Stomach (tissue), 9 donors: ENCODE measurements around the gene HELZ. TPM values are rescaled to one million over a fixed set of nuclear protein-coding genes. Genes with fewer than 3 reads are reported as not detected.

Experiments used
- DNase-seq, 2 donors: peaks; one replicate each; pipeline versions ENCODE4 v3.0.0 to v3.0.0-alpha.2; 2013 to 2019
- H3K27ac ChIP-seq, 5 donors: fragments of 200-600 bp in 4 of 5; sonication (generic) in 4 of 5; one replicate each; pipeline ENCODE4 v1.5.1; 2013 to 2019; ENCODE audit warnings: mild to moderate bottlenecking in 1 of 5, moderate library complexity in 1 of 5
- H3K27me3 ChIP-seq, 3 donors: fragments of 200-600 bp; sonication (generic); one replicate each; pipeline ENCODE4 v1.5.1; 2017 to 2019; ENCODE audit warnings: mixed run types in 1 of 3
- H3K36me3 ChIP-seq, 4 donors: fragments of 200-600 bp; sonication (generic); 1 replicate in 3 of 4; 2 replicates in 1 of 4; pipeline ENCODE4 v1.5.1; 2016 to 2019
- H3K4me1 ChIP-seq, 4 donors: fragments of 200-600 bp; sonication (generic); one replicate each; pipeline ENCODE4 v1.5.1; 2016 to 2019
- H3K4me3 ChIP-seq, 4 donors: fragments of 200-600 bp; sonication (generic) in 3 of 4; one replicate each; pipeline ENCODE4 v1.5.1; 2016 to 2019; ENCODE audit warnings: mild to moderate bottlenecking in 1 of 4
- H3K9me3 ChIP-seq, 4 donors: fragments of 200-600 bp; sonication (generic); one replicate each; pipeline ENCODE4 v1.5.1; 2016 to 2019
- CTCF ChIP-seq, 7 experiments: fragments of 450-650 bp in 4 of 7; fragments of 200-600 bp in 3 of 7; sonication (generic) in 3 of 7; IDR thresholded peaks; one replicate each; pipeline ENCODE4 v1.5.1; 2016 to 2019; ENCODE audit warnings: antibody characterized with exemption in 7 of 7, control low read depth in 2 of 7, mild to moderate bottlenecking in 1 of 7
- EP300 ChIP-seq: sonication (generic); formaldehyde crosslinking; IDR thresholded peaks from one replicate; pipeline ENCODE4 v1.6.1; 2017; ENCODE audit warnings: antibody characterized with exemption
- POLR2A ChIP-seq, 4 donors: fragments of 450-650 bp; IDR thresholded peaks; one replicate each; pipeline ENCODE4 v1.6.1; 2016; ENCODE audit warnings: antibody characterized with exemption in 4 of 4, control low read depth in 2 of 4, mild to moderate bottlenecking in 1 of 4, moderate library complexity in 1 of 4
- POLR2AphosphoS5 ChIP-seq, 3 donors: sonication (generic); formaldehyde crosslinking; IDR thresholded peaks; one replicate each; pipeline ENCODE4 v1.6.1; 2016; ENCODE audit warnings: antibody characterized with exemption in 3 of 3
- WGBS, 5 donors: extraction: QIAGEN DNeasy Blood & Tissue Kit in 3 of 5; methylation state at CpG; one replicate each; pipeline versions ENCODE4 v1.1.5 to v1.1.7; 2013 to 2018; 5-methylcytosine and 5-hydroxymethylcytosine counted together
- intact Hi-C: fragments of 100-400 bp; cut with DNase I; formaldehyde crosslinking; loops from one replicate; pipeline ENCODE4 v1.15.1; 2023; ENCODE audit warnings: low total_unique reads
- polyA plus RNA-seq, 3 donors: library from polyadenylated mRNA; stranded (reverse); fragments of 200-250 nt; gene quantifications; one replicate each; pipeline ENCODE4 v1.2.3, GENCODE V29; 2013
- total RNA-seq, 5 donors: library from RNA; depleted of rRNA; stranded (reverse); fragments of >200 nt; gene quantifications; one replicate each; pipeline versions ENCODE4 v1.1.0 to v1.2.3, GENCODE V29; 2014 to 2016
- donor health status: healthy with polysubstance abuse.
- donor health status: Bipolar disorder and iron deficiency.
- donor health status: healthy.

The HELZ gene
- total and polyA plus RNA-seq, 8 donors = 2.1 to 218 (median 40.4) TPM

- H3K4me3 ChIP-seq = no peak overlapping the region
- no peaks in the 10 kb centered on the region for H3K27me3 ChIP-seq
- H3K4me1 ChIP-seq = no peaks in the 10 kb centered on the region
- H3K27ac ChIP-seq = no peak overlapping the region
- H3K9me3 ChIP-seq = no peaks in the 10 kb centered on the region
- intact Hi-C loops = no loop called here
- TF ChIP-seq EP300 (no peak), POLR2AphosphoS5 (IDR thresholded peaks at IDR 0.05) (no peak), CTCF (IDR thresholded peaks at IDR 0.05) (no peak)
- DNase-seq = no peak
- H3K36me3 ChIP-seq = peaks cover 11 to 53% (median 41%) of the 10 kb centered on the region in 4 donors
- 93 to 96% (median 95%) methylated on average over 3 of the region's 3 CpGs for WGBS, 5 donors
Measured at GRCh38 chr17:67088639-67089038, 156.4 kb downstream of the HELZ start.

- no peak for TF ChIP-seq POLR2A (IDR thresholded peaks at IDR 0.05)
- TF ChIP-seq EP300 = no peak
- no peak for TF ChIP-seq POLR2AphosphoS5 (IDR thresholded peaks at IDR 0.05)
- TF ChIP-seq CTCF (IDR thresholded peaks at IDR 0.05) = no peak
- no peaks in the 10 kb centered on the region for H3K27me3 ChIP-seq
- intact Hi-C loops = no loop called here
- 85 to 93% (median 89%) methylated on average over 3 of the region's 3 CpGs for WGBS, 5 donors
- DNase-seq = no peak
- no peak overlapping the region for H3K27ac ChIP-seq
- H3K4me3 ChIP-seq = no peak overlapping the region
- no peaks in the 10 kb centered on the region for H3K9me3 ChIP-seq
- H3K36me3 ChIP-seq = peaks cover 11 to 58% (median 51%) of the 10 kb centered on the region in 4 donors
- H3K4me1 ChIP-seq = peaks cover 0 to 10% (median 3%) of the 10 kb centered on the region in 4 donors
Measured at GRCh38 chr17:67085406-67085805, 159.6 kb downstream of the HELZ start.

- WGBS, 5 donors = 60 to 78% (median 74%) methylated on average over 1 of the region's 1 CpG
- no peaks in the 10 kb centered on the region for H3K9me3 ChIP-seq
- intact Hi-C loops = no loop called here
- peaks cover 15 to 60% (median 50%) of the 10 kb centered on the region in 4 donors for H3K36me3 ChIP-seq
- TF ChIP-seq POLR2A (IDR thresholded peaks at IDR 0.05) (no peak), EP300 (no peak), CTCF (IDR thresholded peaks at IDR 0.05) (no peak)
- peaks cover 0 to 10% (median 3%) of the 10 kb centered on the region in 4 donors for H3K4me1 ChIP-seq
- H3K27me3 ChIP-seq = no peaks in the 10 kb centered on the region
- H3K27ac ChIP-seq = no peak overlapping the region
- DNase-seq = no peak
- no peak overlapping the region for H3K4me3 ChIP-seq
Measured at GRCh38 chr17:67082107-67082506, 162.9 kb downstream of the HELZ start.

GRCh38 chr17:67080804-67081203, 164.2 kb downstream of the HELZ start:
- H3K27ac ChIP-seq = no peak overlapping the region
- peaks cover 0 to 20% (median 11%) of the 10 kb centered on the region in 4 donors for H3K4me1 ChIP-seq
- peaks cover 4 to 56% (median 46%) of the 10 kb centered on the region in 4 donors for H3K36me3 ChIP-seq
- no peaks in the 10 kb centered on the region for H3K9me3 ChIP-seq
- no peak overlapping the region for H3K4me3 ChIP-seq
- intact Hi-C loops = no loop called here
- no peak for TF ChIP-seq POLR2AphosphoS5 (IDR thresholded peaks at IDR 0.05)
- TF ChIP-seq CTCF (IDR thresholded peaks at IDR 0.05) = no peak
- TF ChIP-seq EP300 = no peak
- no peak for TF ChIP-seq POLR2A (IDR thresholded peaks at IDR 0.05)
- no peaks in the 10 kb centered on the region for H3K27me3 ChIP-seq
- 78 to 88% (median 82%) methylated on average over 2 of the region's 2 CpGs for WGBS, 5 donors
- DNase-seq = no peak
